MM.1S (cell line): ENCODE data around the gene GLCE.

ENCODE experiments used
- DNase-seq: peaks from one replicate; pipeline ENCODE4 v3.0.0-alpha.2; 2015
- H2AFZ ChIP-seq: fragments of 300-600 bp; sonication (generic); 2 replicates; pipeline ENCODE4 v1.6.0; 2016; ENCODE audit warnings: antibody characterized with exemption, low read length
- H3F3A ChIP-seq: fragments of 300-600 bp; sonication (generic); 2 replicates; pipeline ENCODE4 v1.6.1; 2016; ENCODE audit warnings: mild to moderate bottlenecking, antibody characterized with exemption, low read length, moderate library complexity, mixed read lengths; ENCODE audit not compliant: insufficient read depth
- H3K27ac ChIP-seq: fragments of 300-600 bp; sonication (generic); 2 replicates; pipeline ENCODE4 v1.5.1; 2016; ENCODE audit warnings: mild to moderate bottlenecking, low read length
- H3K27me3 ChIP-seq: fragments of 300-600 bp; sonication (generic); replicated peaks from 2 replicates; pipeline ENCODE4 v1.6.0; 2016; ENCODE audit warnings: low read length; ENCODE audit not compliant: insufficient read depth
- H3K36me3 ChIP-seq: fragments of 300-600 bp; sonication (generic); replicated peaks from 2 replicates; pipeline ENCODE4 v1.6.1; 2016; ENCODE audit warnings: mild to moderate bottlenecking, low read length, mixed read lengths; ENCODE audit not compliant: insufficient read depth
- H3K4me1 ChIP-seq: fragments of 300-600 bp; sonication (generic); 2 replicates; pipeline ENCODE4 v1.6.1; 2016; ENCODE audit warnings: low read length, mixed read lengths
- H3K4me2 ChIP-seq: fragments of 300-600 bp; sonication (generic); 2 replicates; pipeline ENCODE4 v1.6.0; 2016; ENCODE audit warnings: low read depth, low read length
- H3K4me3 ChIP-seq: fragments of 300-600 bp; sonication (generic); 2 replicates; pipeline ENCODE4 v1.5.1; 2016; ENCODE audit warnings: low read length, mixed read lengths
- H3K79me2 ChIP-seq: fragments of 300-600 bp; sonication (generic); 2 replicates; pipeline ENCODE4 v1.6.1; 2016; ENCODE audit warnings: mixed run types, low read length, mixed read lengths
- H3K9ac ChIP-seq: fragments of 300-600 bp; sonication (generic); 2 replicates; pipeline ENCODE4 v1.6.1; 2016; ENCODE audit warnings: low read length, mixed read lengths
- H3K9me2 ChIP-seq: fragments of 300-600 bp; sonication (generic); replicated peaks from 2 replicates; pipeline ENCODE4 v1.6.1; 2016; ENCODE audit warnings: mild to moderate bottlenecking, low read length, mixed read lengths; ENCODE audit not compliant: insufficient read depth
- H3K9me3 ChIP-seq: fragments of 300-600 bp; sonication (generic); replicated peaks from 2 replicates; pipeline ENCODE4 v1.6.1; 2016; ENCODE audit warnings: mild to moderate bottlenecking, low read length, mixed read lengths; ENCODE audit not compliant: insufficient read depth
- H4K20me1 ChIP-seq: fragments of 300-600 bp; sonication (generic); 2 replicates; pipeline ENCODE4 v1.6.1; 2016; ENCODE audit warnings: mild to moderate bottlenecking, low read length, moderate library complexity, mixed read lengths; ENCODE audit not compliant: insufficient read depth
- EZH2 ChIP-seq: fragments of 300-600 bp; sonication (generic); optimal IDR thresholded peaks from 2 replicates; pipeline ENCODE3; 2017; ENCODE audit warnings: low read depth, mild to moderate bottlenecking, antibody characterized with exemption, low read length, mixed read lengths
- EZH2phosphoT487 ChIP-seq: fragments of 300-600 bp; sonication (generic); IDR thresholded peaks from 2 replicates; pipeline ENCODE4 v1.6.1; 2018; ENCODE audit warnings: antibody characterized with exemption, low read length
- TF ChIP-seq, protein P1 (sequence below): fragments of 300-600 bp; sonication (generic); IDR thresholded peaks from 2 replicates; pipeline ENCODE4 v1.5.1; 2016; ENCODE audit warnings: antibody characterized with exemption, low read length, mixed read lengths

Gene GLCE

DNA sequence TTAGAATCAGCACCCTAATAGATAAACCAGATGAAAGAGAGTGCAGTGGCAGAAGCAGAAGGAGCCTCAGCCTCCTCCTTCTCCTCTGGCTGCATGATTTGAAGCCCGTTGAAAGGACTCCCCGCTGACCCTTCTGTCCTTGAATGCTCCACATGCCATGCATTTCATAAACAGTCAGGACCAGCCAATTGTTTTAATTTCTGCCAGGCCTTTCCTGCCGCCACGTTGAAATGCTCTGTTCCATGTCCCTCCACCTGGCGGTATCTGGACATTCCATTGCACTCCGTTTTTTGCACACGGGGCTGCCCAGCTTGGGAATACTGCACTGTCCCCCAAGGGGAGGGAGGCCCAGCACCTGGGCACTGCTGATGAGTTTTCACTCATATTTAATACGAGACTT, 35.2 kb upstream of the GLCE start:
- Histone ChIP-seq H3K9me2 (no peaks in the 10 kb centered on the region), H3K4me2 (no peak overlapping the region), H3K9me3 (no peaks in the 10 kb centered on the region), H2AFZ (no peak overlapping the region), H3K27ac (no peak overlapping the region), H3K4me3 (no peak overlapping the region), H3K27me3 (no peaks in the 10 kb centered on the region), H3K9ac (no peak overlapping the region), H3K36me3 (no peaks in the 10 kb centered on the region), H3K79me2 (no peaks in the 10 kb centered on the region), H3K4me1 (no peaks in the 10 kb centered on the region), H4K20me1 (no peaks in the 10 kb centered on the region), H3F3A (no peaks in the 10 kb centered on the region)
- TF ChIP-seq, protein P1, sequence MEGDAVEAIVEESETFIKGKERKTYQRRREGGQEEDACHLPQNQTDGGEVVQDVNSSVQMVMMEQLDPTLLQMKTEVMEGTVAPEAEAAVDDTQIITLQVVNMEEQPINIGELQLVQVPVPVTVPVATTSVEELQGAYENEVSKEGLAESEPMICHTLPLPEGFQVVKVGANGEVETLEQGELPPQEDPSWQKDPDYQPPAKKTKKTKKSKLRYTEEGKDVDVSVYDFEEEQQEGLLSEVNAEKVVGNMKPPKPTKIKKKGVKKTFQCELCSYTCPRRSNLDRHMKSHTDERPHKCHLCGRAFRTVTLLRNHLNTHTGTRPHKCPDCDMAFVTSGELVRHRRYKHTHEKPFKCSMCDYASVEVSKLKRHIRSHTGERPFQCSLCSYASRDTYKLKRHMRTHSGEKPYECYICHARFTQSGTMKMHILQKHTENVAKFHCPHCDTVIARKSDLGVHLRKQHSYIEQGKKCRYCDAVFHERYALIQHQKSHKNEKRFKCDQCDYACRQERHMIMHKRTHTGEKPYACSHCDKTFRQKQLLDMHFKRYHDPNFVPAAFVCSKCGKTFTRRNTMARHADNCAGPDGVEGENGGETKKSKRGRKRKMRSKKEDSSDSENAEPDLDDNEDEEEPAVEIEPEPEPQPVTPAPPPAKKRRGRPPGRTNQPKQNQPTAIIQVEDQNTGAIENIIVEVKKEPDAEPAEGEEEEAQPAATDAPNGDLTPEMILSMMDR, result no peak
- TF ChIP-seq EZH2 (no peak), EZH2phosphoT487 (no peak)
- no peak for DNase-seq

DNA sequence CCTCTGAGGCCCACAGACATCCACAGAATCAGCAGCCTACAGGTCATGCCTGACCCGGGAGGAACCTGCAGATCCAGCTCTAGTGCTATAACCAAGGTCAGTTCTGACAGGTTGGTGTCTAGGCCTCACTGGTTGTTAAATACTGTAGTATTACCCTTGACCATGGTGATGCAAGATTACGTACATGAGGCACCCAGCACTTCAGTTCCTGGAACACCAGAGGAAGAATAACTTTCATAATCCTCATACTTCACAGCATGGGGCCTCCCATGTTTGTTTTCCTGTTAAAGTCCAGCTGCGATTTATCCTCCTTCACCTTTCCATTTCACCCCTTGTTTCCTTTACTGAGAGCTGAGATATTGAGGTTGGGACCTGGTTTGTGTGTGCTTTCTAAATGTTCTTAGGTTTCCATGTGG, 34.4 kb upstream of the GLCE start:
- H3K27me3 ChIP-seq, result no peaks in the 10 kb centered on the region
- no peaks in the 10 kb centered on the region for H3F3A ChIP-seq
- no peak overlapping the region for H3K4me3 ChIP-seq
- H3K27ac ChIP-seq, result no peak overlapping the region
- no peaks in the 10 kb centered on the region for H3K79me2 ChIP-seq
- DNase-seq, result no peak
- H3K9me3 ChIP-seq, result no peaks in the 10 kb centered on the region
- H3K4me2 ChIP-seq, result no peak overlapping the region
- no peaks in the 10 kb centered on the region for H3K9me2 ChIP-seq
- no peaks in the 10 kb centered on the region for H4K20me1 ChIP-seq
- no peak overlapping the region for H2AFZ ChIP-seq
- no peaks in the 10 kb centered on the region for H3K4me1 ChIP-seq
- H3K36me3 ChIP-seq, result no peaks in the 10 kb centered on the region
- no peak overlapping the region for H3K9ac ChIP-seq
- TF ChIP-seq, protein P1, result no peak
- TF ChIP-seq EZH2phosphoT487 (no peak), EZH2 (no peak)

DNA sequence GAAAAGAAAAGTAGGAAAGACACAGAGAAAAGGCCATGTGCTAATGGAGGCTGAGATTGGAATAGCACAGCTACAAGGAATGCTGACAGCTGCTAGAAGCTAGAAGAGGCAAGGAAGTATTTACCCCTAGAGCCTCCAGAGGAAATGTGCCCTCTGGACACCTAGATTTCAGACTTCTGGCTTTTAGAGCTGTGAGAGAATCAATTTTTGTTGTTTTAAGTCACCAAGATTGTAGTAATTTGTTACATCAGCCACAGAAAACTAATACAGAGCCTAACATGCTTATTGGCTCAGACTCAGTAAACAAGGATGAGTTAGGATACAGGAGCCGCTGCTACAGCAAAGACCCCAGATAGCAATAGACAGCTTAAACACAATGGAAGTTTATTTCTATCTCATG, 33.1 kb upstream of the GLCE start:
- no peak overlapping the region for H3K4me3 ChIP-seq
- TF ChIP-seq EZH2 (no peak), EZH2phosphoT487 (no peak)
- TF ChIP-seq, protein P1, result no peak
- H3F3A ChIP-seq, result no peaks in the 10 kb centered on the region
- no peaks in the 10 kb centered on the region for H3K9me3 ChIP-seq
- no peaks in the 10 kb centered on the region for H3K9me2 ChIP-seq
- no peak for DNase-seq
- H4K20me1 ChIP-seq, result no peaks in the 10 kb centered on the region
- H2AFZ ChIP-seq, result no peak overlapping the region
- no peaks in the 10 kb centered on the region for H3K36me3 ChIP-seq
- no peak overlapping the region for H3K4me2 ChIP-seq
- no peaks in the 10 kb centered on the region for H3K4me1 ChIP-seq
- H3K79me2 ChIP-seq, result no peaks in the 10 kb centered on the region
- H3K9ac ChIP-seq, result no peak overlapping the region
- no peak overlapping the region for H3K27ac ChIP-seq
- H3K27me3 ChIP-seq, result no peaks in the 10 kb centered on the region
